Gastrocnemius medialis (tissue), 4 donors: ENCODE results near the gene FAM227B. TPM values are rescaled to one million over a fixed set of nuclear protein-coding genes. Genes with fewer than 3 reads are reported as not detected.
A peak's percentile ranks its signal among the peaks of the same experiment; 100 is the strongest.

Source experiments
- ATAC-seq, 2 donors: fragments of 150-250 bp; one replicate each; pipeline ENCODE4 v1.9.1; 2016
- DNase-seq, 2 donors: peaks; one replicate each; pipeline ENCODE4 v3.0.0-alpha.2; 2019
- H3K27ac ChIP-seq, 4 donors: fragments of 200-600 bp; sonication (generic); 1 replicate in 1 of 4; 2 replicates in 3 of 4; pipeline ENCODE4 v1.5.1; 2016 to 2018; ENCODE audit warnings: mild to moderate bottlenecking in 2 of 4, moderate library complexity in 1 of 4
- H3K27me3 ChIP-seq, 3 donors: fragments of 200-600 bp; sonication (generic) in 2 of 3; 1 replicate in 1 of 3; 2 replicates in 2 of 3; pipeline versions ENCODE4 v1.5.1 to v1.6.0; 2016 to 2019; ENCODE audit warnings: mild to moderate bottlenecking in 1 of 3, moderate library complexity in 1 of 3
- H3K36me3 ChIP-seq, 2 donors: fragments of 200-600 bp; sonication (generic) in 1 of 2; one replicate each; pipeline ENCODE4 v1.5.1; 2017 to 2018
- H3K4me1 ChIP-seq, 2 donors: fragments of 200-600 bp; sonication (generic) in 1 of 2; one replicate each; pipeline ENCODE4 v1.5.1; 2016 to 2017; ENCODE audit warnings: mild to moderate bottlenecking in 2 of 2
- H3K4me3 ChIP-seq, 4 donors: fragments of 200-600 bp; sonication (generic) in 3 of 4; 1 replicate in 1 of 4; 2 replicates in 3 of 4; pipeline ENCODE4 v1.5.1; 2016 to 2019; ENCODE audit warnings: mild to moderate bottlenecking in 2 of 4
- H3K9me3 ChIP-seq, 3 donors: fragments of 200-600 bp; sonication (generic) in 2 of 3; 1 replicate in 1 of 3; 2 replicates in 2 of 3; pipeline ENCODE4 v1.5.1; 2016 to 2019
- CTCF ChIP-seq, 5 experiments: fragments of 450-650 bp in 3 of 5; fragments of 200-600 bp in 2 of 5; sonication (generic) in 2 of 5; IDR thresholded peaks in 4 of 5; conservative IDR thresholded peaks in 1 of 5; 1 replicate in 4 of 5; 2 replicates in 1 of 5; pipeline ENCODE4 v1.5.1; 2016 to 2019; ENCODE audit warnings: antibody characterized with exemption in 5 of 5, mild to moderate bottlenecking in 3 of 5, moderate library complexity in 3 of 5
- POLR2A ChIP-seq, 2 donors: fragments of 450-650 bp; IDR thresholded peaks; one replicate each; pipeline ENCODE4 v1.6.1; 2017; ENCODE audit warnings: antibody characterized with exemption in 2 of 2, mild to moderate bottlenecking in 2 of 2, moderate library complexity in 2 of 2
- in situ Hi-C, 4 donors: fragments of 200-750 bp; cut with MboI; loops; one replicate each; pipeline versions ENCODE4 v1.15.0 to v1.8.0; 2017; ENCODE audit warnings: low sequenced_read_pairs in 4 of 4
- intact Hi-C: fragments of 100-400 bp; cut with DNase I; formaldehyde crosslinking; loops from one replicate; pipeline ENCODE4 v1.15.1; 2023; ENCODE audit warnings: low total_unique reads
- total RNA-seq, 4 donors: library from RNA; depleted of rRNA; stranded (reverse); fragments of >200 nt; gene quantifications; one replicate each; pipeline versions ENCODE4 v1.1.0 to v1.2.3, GENCODE V29; 2016

FAM227B gene
- total RNA-seq, 4 donors from 2014 or later: 7.5 to 15.4 (median 11.7) TPM

- intact Hi-C loops: loop anchor here (5.0 to 10.0 kb wide), 2 partner anchors 200 to 563 kb away; partner anchors contain the start of genes DTWD1 and FAM227B
Observed at GRCh38 chr15:49424954-49425353, 195.7 kb downstream of the FAM227B start.

GRCh38 chr15:49423901-49424550 is 196.6 kb downstream of the FAM227B start:
- no peaks in the 10 kb centered on the region for H3K27me3 ChIP-seq
- H3K4me1 ChIP-seq: peaks cover 0 to 4% of the 10 kb centered on the region in 2 donors
- peak overlapping the region in 2 of 4 donors; percentile 36 to 41 for H3K27ac ChIP-seq
- TF ChIP-seq POLR2A (IDR thresholded peaks at IDR 0.05) (no peak), CTCF (IDR thresholded peaks at IDR 0.05 in 4 of 5, conservative IDR thresholded peaks at IDR 0.05 in 1 of 5) (no peak)
- DNase-seq: no peak
- in situ Hi-C loops (loop anchor here (5.0 to 25.0 kb wide), 5 partner anchors 189 to 562 kb away; no protein-coding TSS in a partner anchor), intact Hi-C loops (loop anchor here (5.0 to 10.0 kb wide), 2 partner anchors 201 to 562 kb away; partner anchors contain the start of genes DTWD1 and FAM227B)
- no peaks in the 10 kb centered on the region for H3K36me3 ChIP-seq
- H3K9me3 ChIP-seq: no peaks in the 10 kb centered on the region
- no peak for ATAC-seq
- peak overlapping the region in 3 of 4 donors; percentile 3 to 31 (median 7) for H3K4me3 ChIP-seq

More at GRCh38 chr15:49424954-49425353, 195.7 kb downstream of the FAM227B start:
- DNase-seq: no peak
- Histone ChIP-seq H3K27me3 (no peaks in the 10 kb centered on the region), H3K4me3 (peak overlapping the region in 2 of 4 donors; percentile 4 to 31), H3K27ac (no peak overlapping the region), H3K9me3 (no peaks in the 10 kb centered on the region), H3K36me3 (no peaks in the 10 kb centered on the region), H3K4me1 (peaks cover 0 to 4% of the 10 kb centered on the region in 2 donors)
- TF ChIP-seq CTCF (IDR thresholded peaks at IDR 0.05 in 4 of 5, conservative IDR thresholded peaks at IDR 0.05 in 1 of 5) (no peak), POLR2A (IDR thresholded peaks at IDR 0.05) (no peak)
- ATAC-seq: no peak
- in situ Hi-C loops: loop anchor here (5.0 to 25.0 kb wide), 5 partner anchors 190 to 563 kb away; no protein-coding TSS in a partner anchor

GRCh38 chr15:49423021-49423420 is 197.6 kb downstream of the FAM227B start, which contains the start of gene FGF7:
TSS of gene FGF7 (plus strand) at chr15:49423242. CDS start at chr15:49424298, 1,056 bp downstream.
- no peaks in the 10 kb centered on the region for H3K36me3 ChIP-seq
- intact Hi-C loops: loop anchor here (5.0 to 10.0 kb wide), 2 partner anchors 202 to 561 kb away; partner anchors contain the start of genes DTWD1 and FAM227B
- H3K4me3 ChIP-seq: peak within 1 kb of the TSS; percentile 31 to 40 (median 38)
- in situ Hi-C loops: loop anchor here (5.0 to 25.0 kb wide), 5 partner anchors 188 to 561 kb away; no protein-coding TSS in a partner anchor
- TF ChIP-seq POLR2A (IDR thresholded peaks at IDR 0.05) (peak in 1 of 2 donors; percentile 20), CTCF (IDR thresholded peaks at IDR 0.05 in 4 of 5, conservative IDR thresholded peaks at IDR 0.05 in 1 of 5) (no peak)
- no peaks in the 10 kb centered on the region for H3K27me3 ChIP-seq
- ATAC-seq (peak; percentile 57 to 66), DNase-seq (no peak)
- no peaks in the 10 kb centered on the region for H3K4me1 ChIP-seq
- no peaks in the 10 kb centered on the region for H3K9me3 ChIP-seq
- peak within 1 kb of the TSS; percentile 2 to 59 (median 35) for H3K27ac ChIP-seq

- Histone ChIP-seq H3K4me3 (peak overlapping the region; percentile 30 to 40 (median 38)), H3K9me3 (no peaks in the 10 kb centered on the region), H3K27ac (peak overlapping the region; percentile 1 to 59 (median 19)), H3K36me3 (no peaks in the 10 kb centered on the region), H3K4me1 (no peaks in the 10 kb centered on the region), H3K27me3 (no peaks in the 10 kb centered on the region)
- in situ Hi-C loops (loop anchor here (5.0 to 25.0 kb wide), 5 partner anchors 187 to 560 kb away; no protein-coding TSS in a partner anchor), intact Hi-C loops (loop anchor here (1.0 to 10.0 kb wide), 3 partner anchors 187 to 560 kb away; partner anchors contain the start of genes DTWD1 and FAM227B)
- DNase-seq: peak in 1 of 2 donors; percentile 20
- peak; percentile 81 to 96 (median 82) for TF ChIP-seq CTCF (IDR thresholded peaks at IDR 0.05 in 4 of 5, conservative IDR thresholded peaks at IDR 0.05 in 1 of 5)
- TF ChIP-seq POLR2A (IDR thresholded peaks at IDR 0.05): no peak
- peak; percentile 51 to 92 for ATAC-seq
Observed at GRCh38 chr15:49421991-49422390, 198.6 kb downstream of the FAM227B start.
